GM21423 (cell line): Measurements from ENCODE around the gene KIF6.
"Not testable (repeated sequence)": the region's sequence is repeated elsewhere in the genome, so short reads cannot be mapped to it uniquely, and the experiment has no call there.

ENCODE experiments used
- ATAC-seq: cut with Tn5 transposase; IDR thresholded peaks from one replicate; pipeline ENCODE4 v1.9.1; 2021; ENCODE audit warnings: mild to moderate bottlenecking, moderate library complexity; ENCODE audit not compliant: unreplicated experiment

The KIF6 gene

GRCh38 chr6:39509831-39510230, 215.4 kb downstream of the KIF6 start:
- not testable (repeated sequence) for ATAC-seq

GRCh38 chr6:39508515-39508914, 216.7 kb downstream of the KIF6 start:
- ATAC-seq = no peak

GRCh38 chr6:39507331-39507998, 217.7 kb downstream of the KIF6 start:
- ATAC-seq = no peak

GRCh38 chr6:39502362-39502955, 222.7 kb downstream of the KIF6 start:
- ATAC-seq = not testable (repeated sequence)

- no peak for ATAC-seq
Measured at GRCh38 chr6:39499053-39499452, 226.2 kb downstream of the KIF6 start.

GRCh38 chr6:39498096-39498495, 227.1 kb downstream of the KIF6 start:
- ATAC-seq = no peak

- no peak for ATAC-seq
Measured at GRCh38 chr6:39496915-39497314, 228.3 kb downstream of the KIF6 start.

- no peak for ATAC-seq
Measured at GRCh38 chr6:39496456-39496855, 228.8 kb downstream of the KIF6 start.

GRCh38 chr6:39495640-39496039, 229.6 kb downstream of the KIF6 start:
- ATAC-seq = no peak

GRCh38 chr6:39494998-39495397, 230.2 kb downstream of the KIF6 start:
- ATAC-seq = no peak

- ATAC-seq = no peak
Measured at GRCh38 chr6:39493777-39494176, 231.4 kb downstream of the KIF6 start.

- no peak for ATAC-seq
Measured at GRCh38 chr6:39493174-39493573, 232.0 kb downstream of the KIF6 start.

- no peak for ATAC-seq
Measured at GRCh38 chr6:39490108-39490507, 235.1 kb downstream of the KIF6 start.

- ATAC-seq = no peak
Measured at GRCh38 chr6:39488255-39488879, 236.8 kb downstream of the KIF6 start.

GRCh38 chr6:39484276-39484675, 240.9 kb downstream of the KIF6 start:
- ATAC-seq = no peak

GRCh38 chr6:39479819-39480218, 245.4 kb downstream of the KIF6 start:
- ATAC-seq = not testable (repeated sequence)

GRCh38 chr6:39476670-39477069, 248.5 kb downstream of the KIF6 start:
- ATAC-seq = no peak

GRCh38 chr6:39476151-39476550, 249.1 kb downstream of the KIF6 start:
- ATAC-seq = no peak

GRCh38 chr6:39471954-39472659, 253.1 kb downstream of the KIF6 start:
- ATAC-seq = peak; percentile 82

GRCh38 chr6:39470506-39470905, 254.7 kb downstream of the KIF6 start:
- no peak for ATAC-seq

- no peak for ATAC-seq
Measured at GRCh38 chr6:39468385-39468784, 256.8 kb downstream of the KIF6 start.

GRCh38 chr6:39466631-39467030, 258.6 kb downstream of the KIF6 start:
- no peak for ATAC-seq
